T-helper 22 cell (primary cell): ENCODE results near the gene IL17D.

Experiments used
- DNase-seq: peaks from one replicate; pipeline ENCODE4 v3.0.0-alpha.2; 2020; ENCODE audit warnings: low read depth

The IL17D gene

DNA sequence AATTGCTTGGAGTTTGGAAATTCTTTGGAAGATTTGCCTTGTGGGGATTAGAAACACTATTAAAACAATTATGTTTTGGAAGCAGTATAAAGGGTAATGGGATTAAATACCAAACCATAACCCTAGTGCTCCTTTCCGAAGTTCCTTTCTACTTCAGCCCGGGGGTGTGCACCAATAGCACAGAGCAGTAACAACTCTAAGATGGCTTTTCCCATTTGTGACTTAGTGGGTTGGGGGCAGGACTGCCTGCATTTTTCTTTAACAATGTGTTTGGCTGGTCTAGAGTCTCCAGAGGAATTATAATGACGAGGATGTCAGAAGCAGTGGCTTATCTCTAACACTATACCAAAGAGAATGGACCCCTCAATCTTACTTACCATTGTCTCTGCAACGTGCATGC is 11.9 kb upstream of the IL17D start:
- DNase-seq: no peak

DNA sequence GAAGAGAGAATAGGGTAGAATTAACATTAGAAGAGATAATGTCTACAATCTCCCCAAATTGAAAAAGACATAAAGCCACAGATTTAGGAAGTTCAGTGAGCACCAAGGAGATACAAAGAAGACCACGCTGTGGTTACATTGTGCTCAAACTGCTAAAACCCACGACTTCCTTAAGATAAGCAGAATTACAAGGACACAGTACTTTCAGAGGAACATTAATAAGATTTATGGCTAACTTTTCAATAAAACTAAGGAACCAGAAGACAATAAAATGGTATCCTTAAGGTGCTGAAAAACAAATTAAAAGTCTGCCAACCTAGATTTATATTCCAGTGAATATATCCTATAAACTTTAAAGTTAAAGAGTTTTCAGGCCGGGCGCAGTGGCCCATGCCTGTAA is 7.4 kb upstream of the IL17D start:
- DNase-seq: no peak

DNA sequence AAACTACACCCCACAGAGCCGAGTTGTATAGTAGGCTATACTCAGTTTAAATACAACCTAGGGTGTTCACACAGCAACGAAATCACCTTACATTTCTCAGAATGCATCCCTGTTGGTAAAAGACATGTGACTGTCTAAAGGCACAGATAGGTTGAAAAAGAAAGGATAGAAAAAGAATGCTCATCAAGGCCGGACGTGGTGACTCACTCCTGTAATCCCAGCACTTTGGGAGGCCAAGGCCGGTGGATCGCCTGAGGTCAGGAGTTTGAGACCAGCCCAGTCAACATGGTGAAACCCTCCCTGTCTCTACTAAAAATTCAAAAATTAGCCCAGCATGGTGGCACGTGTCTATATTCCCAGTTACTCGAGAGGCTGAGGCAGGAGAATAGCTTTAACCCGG is 3.8 kb upstream of the IL17D start:
- no peak for DNase-seq

DNA sequence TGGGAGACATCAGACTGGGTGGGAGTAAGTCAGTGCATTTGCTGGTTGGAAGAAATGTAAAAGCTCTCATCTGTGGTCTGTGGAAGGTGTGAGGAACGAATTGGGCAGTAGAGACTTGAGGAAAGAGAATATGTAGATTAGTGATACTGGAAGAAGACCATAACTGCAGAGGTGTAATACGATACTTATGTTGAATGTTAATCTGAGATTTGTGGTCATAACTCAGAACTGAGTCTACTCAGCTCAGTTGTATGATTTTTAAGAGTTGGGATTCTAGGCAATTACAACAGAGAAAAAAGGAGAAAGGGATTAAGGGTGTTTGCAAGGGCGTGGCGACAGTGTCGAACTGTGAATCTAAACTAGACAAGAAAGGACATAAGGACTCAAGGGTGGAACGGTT is 3.2 kb upstream of the IL17D start:
- DNase-seq: no peak

DNA sequence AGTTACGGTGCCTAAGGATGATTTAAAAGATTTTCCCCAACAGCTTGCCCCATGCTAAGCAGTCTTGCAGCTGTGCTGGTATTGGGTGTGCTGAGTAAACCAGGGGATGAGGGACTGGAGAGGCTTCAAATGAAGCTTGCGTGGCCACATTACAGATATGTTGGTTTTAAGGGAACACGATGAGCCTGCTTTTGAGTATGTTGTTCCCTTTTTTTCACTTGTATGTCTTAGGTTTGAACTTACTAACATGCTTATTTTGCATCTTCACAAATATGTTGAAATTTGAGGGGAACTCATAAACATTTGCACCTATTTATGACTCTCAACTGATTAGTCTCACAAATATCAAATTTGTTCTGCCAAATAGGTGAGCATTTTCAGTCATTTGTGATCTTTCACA is 2.0 kb upstream of the IL17D start:
- DNase-seq: no peak

DNA sequence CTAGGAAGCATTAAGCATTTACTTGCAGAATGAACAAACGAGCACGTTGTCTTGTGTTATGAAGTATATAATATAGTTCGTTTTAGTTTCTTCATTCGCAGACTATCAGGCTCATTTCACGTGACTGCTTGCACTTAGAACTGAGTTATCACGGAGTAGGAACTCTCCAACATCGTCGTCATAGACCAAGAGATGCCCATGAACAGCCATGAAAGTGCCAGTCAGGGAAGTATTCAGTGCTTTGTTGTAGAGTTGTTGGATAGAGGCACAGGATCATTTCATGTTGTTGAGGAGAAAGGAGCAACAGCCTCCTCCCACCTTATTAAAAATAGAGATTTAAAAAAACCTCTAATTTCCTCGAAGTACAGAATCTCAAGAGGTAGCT is 977 bp upstream of the IL17D start:
- DNase-seq: no peak

DNA sequence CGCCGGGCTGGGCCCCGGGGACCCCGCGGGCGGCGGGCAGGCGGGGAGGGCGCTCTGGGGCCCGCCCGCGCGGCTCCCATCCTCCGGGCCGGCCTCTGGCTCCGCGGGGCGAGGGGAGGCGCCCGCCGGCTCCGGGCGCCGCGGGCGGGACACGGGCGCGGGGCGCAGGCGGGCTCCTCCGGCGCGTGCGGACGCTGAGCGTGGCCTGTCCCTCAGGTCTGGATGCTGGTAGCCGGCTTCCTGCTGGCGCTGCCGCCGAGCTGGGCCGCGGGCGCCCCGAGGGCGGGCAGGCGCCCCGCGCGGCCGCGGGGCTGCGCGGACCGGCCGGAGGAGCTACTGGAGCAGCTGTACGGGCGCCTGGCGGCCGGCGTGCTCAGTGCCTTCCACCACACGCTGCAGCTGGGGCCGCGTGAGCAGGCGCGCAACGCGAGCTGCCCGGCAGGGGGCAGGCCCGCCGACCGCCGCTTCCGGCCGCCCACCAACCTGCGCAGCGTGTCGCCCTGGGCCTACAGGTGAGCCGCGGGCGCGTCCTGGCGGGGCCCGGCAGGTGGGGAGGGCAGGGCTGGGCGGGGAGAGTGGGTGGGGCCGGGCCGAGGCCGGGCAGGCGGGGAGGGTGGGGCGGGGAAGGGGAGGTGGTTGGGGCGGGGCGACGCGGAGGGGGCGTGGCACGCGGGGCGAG is 420 bp downstream of the IL17D start:
- DNase-seq: peak; percentile 56

DNA sequence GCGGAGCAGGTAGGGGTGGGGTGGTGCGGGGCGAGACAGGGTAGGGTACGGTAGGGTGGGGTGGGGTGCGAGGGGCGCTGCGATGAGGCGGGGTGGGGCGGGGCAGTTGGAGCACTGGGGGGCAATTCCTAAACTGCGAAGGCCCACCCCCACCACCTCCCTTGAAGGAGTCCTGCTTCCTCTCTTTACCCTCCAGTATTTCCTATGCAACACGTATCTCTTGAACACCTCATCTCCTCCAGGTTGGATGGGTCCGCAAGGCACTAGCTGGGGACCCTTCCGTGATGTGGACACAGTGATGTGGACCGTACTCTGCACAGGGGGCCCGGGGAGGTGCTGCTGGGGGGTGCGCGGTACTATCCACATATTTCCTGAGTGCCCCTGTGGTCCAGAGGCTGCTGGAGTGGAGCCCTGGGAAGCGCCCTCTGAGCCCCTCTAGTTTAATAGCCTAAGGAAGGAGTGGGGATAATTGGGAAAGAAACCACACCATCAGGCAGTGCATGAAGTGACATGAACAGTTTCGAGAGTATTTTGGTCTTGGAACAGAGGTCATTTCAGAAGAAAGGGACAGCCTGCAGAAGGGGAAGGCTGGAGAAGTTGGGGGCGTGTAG is 1.1 kb downstream of the IL17D start:
- no peak for DNase-seq

DNA sequence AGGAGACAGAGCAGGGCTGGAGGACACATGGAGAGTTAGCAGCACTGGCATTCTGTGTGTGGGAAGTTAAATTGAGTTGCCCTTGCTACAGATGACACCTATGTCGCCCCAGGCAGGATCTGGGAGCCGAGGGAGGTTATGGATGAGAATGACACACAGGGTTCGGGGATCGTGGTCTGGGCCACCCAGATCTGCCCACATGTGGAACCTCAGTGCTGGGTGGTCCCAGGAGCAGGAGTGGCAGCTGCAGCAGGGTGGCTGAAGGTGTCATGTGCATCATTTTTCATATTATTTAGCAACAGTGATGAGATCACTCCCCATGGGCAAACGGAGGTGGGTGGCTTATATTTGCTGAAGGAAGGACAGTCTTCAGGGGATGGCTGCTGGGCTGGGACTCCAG is 3.2 kb downstream of the IL17D start:
- no peak for DNase-seq

DNA sequence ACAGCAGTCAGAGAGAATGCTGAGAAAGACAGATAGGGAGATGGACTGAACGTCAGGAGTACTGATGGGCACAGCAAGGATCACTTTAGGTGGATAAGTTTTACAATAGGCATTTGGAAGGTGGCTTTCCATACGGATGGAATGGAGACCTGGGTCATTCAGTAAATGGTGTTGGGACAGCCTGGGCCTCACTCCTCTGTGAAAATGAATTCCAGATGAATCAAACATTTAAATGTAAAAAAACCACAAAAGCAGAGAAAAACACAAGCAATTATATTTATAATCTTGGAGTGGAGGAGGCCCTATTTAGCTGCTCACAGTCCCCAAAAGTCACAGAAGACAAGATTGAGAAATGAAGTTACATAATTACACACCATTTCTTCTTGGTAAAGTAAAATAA is 4.7 kb downstream of the IL17D start:
- no peak for DNase-seq

DNA sequence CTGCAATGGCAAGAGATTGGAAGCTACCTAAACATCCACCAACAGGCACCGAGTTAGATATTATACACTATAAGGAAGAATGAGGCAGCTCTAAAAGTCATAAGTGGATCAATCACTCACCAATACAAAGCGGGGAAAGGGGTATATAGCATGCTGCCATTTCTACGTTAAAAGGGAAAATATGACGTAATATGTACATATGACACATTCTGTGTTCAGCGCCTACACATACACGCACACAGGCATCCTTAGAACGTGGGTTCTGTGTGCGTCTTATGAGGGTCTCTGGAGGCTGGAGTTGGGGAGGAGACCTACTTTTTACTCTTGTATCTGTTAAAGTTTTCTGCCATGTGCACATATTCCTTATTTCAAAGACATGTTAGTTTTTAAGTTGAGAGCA is 5.9 kb downstream of the IL17D start:
- no peak for DNase-seq

DNA sequence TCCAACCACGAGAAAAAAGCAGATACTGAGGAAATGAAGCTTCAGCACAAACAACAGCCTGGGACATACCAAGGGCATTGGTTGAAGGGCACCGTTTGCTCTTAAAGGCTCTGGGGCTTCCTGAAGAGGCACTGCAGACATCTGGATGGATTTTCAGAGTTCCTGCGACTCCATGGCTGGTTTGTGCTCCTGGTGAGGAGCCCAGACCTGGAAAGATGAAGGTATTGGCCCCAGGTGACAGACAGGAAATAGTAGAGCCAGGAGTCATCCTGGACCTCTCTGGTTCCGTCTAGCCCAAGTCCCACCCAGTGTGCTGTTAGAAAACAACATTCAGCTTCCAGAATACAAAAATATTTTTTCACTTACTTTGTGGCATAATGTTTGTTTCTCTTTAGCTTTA is 6.3 kb downstream of the IL17D start:
- DNase-seq: no peak

DNA sequence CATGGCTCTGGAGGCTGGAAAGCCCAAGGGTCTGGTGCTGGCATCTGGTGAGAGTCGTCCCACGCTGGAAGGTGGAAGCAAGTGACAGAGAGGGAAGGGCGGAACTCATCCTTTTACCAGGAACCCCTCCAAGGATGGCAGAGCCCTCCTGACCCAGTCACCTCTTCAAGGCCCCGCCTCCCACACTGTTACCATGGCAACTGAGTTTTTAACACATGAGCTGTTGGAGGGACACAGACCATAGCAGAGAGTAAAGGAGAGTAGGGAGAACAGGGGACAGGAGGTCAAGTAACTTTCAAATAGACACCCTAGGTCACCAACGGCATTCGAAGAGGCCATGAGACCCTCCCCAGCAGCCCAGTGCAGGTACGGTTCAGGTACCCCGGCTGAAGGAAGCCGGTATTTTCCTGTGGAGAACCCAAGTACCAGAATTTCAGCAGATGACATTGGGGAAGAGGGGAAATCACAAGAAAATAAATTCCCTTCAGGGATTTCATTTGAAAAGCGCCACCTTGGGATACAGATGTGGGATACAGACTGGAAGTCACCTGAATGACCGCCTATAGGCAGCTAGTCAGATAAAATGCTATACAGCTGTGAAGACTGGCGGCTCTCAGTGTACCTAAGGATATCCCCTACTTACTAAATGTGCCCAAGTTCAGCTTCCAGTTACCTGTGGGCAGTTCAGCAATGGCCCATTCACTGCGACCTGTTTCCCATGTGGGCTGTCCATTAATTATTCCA is 8.0 kb downstream of the IL17D start:
- no peak for DNase-seq

DNA sequence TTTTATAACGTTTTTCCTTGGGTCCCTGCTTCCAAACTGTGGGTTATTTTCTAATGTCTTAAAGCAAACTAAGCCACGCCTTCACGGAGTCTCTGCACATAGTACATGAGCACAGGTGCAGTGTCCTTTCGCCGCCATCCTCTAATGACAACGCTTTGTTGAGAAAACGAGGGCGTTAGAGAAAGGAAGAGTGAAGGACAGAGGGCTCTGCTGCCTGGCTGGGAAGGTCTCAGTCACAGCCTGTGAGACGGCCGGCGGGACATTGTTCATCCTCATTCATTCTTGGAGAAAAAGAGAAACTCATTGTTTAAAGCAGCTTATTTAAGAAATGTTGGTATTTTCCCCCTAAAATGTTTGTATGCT is 9.5 kb downstream of the IL17D start:
- no peak for DNase-seq

DNA sequence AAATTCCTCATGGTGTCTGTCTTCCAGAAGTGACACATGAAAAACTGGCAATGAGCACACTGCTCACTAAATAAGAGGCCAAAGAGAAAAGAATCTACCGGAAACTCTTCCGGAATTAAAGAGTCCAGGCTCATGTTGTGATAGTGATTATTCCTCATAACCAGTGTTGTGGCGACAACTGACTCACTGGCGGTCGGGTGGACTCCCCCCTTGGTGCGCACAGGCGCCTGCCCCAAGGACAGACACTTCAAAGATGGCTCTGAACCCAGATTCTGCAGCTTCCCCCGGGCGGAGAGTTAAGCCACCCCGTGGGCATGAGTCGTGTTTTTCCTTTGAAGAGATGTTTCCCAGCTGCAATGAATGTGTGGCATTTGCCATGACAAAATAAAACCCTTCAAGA is 10.3 kb downstream of the IL17D start:
- no peak for DNase-seq

DNA sequence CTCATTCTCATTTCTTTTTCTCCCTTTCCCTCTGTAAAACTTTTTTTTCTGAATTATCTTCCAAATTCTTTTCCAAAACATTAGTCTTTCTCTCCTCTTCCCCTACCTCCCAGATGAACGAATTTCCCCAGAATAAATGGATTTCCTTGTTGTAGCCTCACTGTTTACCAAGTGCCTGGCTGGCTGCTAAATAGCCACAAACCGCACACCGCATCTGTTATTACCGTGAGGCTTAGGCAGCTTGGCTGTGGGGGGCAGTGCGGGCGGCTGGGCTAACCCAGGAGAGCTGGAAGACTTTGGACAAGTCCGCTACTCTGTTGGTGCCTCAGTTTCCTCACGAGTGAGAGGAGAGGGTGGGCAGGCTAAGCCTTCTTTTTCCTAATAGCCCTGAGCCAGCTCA is 10.7 kb downstream of the IL17D start:
- DNase-seq: no peak

DNA sequence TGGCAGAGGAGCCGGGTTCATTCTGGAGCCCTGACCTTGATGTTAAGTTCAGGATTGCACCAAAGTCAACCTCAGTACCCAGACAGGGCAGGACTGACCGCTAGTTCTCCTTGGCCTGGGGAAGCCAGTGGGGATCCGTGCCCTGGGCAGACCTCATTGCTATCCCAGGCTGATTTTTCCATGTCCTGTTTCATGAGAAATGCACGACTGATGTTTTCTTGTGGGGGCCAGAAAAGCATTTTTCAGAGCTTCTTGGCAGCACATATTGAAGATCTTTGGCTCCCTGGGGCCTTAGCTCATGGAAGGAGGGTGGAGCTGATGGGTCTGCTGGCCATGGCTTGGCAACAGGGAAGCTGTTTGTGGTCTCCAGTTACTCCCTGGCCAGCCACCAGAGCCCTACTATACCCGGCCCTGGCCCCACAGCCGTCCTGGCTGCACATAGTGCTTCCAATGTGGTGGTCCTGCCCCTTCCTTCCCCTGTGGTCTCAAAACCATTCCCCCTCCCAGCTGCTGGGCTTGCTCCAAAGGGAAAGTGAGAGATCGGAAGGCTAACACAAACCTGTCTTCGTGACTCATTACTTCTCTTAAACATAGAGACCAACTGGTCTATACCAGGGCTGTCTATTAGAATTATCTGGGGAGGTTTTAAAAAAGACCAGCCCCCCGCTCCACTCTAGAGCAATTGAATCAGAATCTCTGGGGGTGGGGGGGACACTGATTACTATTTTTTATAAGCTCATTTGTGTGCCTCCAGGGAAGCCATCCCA is 11.2 kb downstream of the IL17D start:
- no peak for DNase-seq

DNA sequence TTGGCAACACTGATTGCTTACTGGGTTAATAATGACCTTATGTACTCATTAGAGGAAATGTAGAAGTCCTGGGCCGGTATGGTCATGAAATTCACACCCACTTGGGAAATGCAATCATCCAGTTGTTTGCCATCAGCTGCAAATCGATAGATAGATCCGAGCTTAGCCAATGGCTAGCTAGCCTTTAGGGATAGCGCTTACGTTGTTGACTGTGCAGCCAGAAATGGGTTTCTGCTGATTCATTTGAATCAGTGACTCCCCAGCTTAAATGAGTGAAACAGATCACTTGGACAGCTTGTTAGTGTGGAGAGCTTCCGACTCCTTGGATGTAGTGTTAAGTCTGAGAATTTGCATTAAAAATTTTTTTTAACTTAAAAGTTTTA is 11.8 kb downstream of the IL17D start:
- DNase-seq: no peak

DNA sequence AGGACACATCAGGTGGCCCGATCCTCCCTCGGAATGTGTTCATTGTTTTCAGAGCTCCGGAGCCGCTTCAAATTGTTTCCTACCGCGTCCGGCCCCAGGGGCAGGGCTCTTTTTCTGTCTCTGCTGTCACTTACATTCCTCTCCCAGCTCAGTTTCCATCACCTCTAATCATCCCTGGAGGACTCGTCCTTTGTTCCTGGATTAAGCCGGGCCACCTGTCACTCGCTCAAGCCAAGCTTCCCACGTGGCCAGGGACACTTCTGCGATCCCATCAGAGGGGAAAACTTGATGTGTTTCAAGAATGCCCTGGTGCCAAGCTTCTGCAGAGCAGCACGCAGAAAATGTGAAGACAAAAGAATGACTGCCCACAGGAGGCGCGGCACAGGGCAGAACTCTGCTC is 13.5 kb downstream of the IL17D start:
- DNase-seq: no peak

DNA sequence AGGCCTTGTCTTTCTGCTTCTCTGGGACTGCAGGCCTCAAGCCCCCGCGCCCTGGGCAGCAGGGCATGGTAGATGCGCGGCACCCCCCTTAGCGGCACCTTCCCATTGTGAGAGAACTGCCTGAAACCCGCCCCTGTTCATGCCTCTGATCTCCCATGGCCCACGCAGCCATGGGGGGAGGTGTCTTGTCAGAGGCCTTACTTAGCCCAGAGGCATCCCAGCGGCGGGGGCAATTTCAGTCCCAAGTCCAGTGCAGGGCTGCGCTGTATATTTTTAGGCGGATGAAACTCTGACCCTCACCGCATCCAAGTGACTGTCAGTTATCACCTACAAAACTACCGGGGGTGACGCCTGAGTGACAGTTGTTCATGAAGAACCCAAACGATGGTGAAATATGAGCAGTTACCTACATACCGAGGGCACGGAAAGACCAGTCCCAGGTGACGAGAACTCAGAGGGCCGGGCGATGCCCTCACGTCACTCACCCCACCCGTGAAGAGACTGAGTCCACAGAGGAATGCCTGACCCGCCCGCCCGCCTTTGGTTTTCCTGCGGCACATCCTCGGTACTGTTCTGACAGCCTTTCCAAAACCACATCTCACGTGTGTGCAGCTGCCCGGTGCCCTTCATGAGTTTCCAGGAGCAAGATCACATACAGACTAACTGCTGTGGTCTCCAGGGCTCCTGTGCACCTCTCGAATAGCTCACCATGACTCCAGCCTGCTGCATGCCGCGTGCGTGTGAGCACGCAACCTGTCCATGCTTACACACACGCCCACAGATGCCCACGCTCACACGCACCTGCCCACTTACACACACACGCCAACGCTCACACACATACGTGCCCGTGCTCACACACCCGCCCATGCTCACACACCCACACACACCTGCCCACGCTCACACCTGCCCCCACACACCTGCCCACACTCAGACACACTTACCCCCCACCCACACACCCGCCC is 14.4 kb downstream of the IL17D start:
- DNase-seq: no peak

DNA sequence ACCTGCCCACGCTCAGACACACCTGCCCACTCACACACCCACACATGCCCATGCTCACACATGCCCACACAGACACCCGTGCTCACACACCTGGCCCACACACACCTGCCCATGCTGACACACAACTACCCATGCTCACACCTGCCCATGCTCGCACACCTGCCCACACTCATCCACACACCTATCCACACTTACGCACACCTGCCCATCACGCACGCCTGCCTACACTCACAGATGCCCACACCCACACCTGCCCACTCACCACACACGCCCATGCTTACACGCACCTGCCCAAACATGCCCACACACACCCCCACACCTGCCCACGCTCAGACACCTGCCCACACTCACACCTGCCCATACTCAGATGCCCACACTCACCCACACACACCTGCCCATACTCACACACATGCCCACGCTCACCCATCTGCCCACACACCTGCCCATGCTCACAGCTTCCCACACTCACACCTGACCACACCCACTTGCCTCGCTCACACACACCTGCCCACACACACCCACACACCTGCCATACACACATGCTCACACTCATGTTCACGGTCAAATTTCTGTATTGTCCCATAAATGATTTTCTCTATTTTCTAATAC is 15.6 kb downstream of the IL17D start:
- no peak for DNase-seq
